ENCODE results near the gene IL3RA.
A peak's percentile ranks its signal among the peaks of the same experiment; 100 is the strongest.

IL3RA gene

GRCh38 chrX:1385253-1386223, 49.0 kb downstream of the IL3RA start:
- no peak for DNase-seq (ENCODE audit: low spot score)

- DNase-seq (ENCODE audit: low spot score): no peak
Observed at GRCh38 chrX:1386338-1387127, 49.9 kb downstream of the IL3RA start.

- DNase-seq (ENCODE audit: low spot score): no peak
Observed at GRCh38 chrX:1387141-1387776, 50.7 kb downstream of the IL3RA start.

GRCh38 chrX:1388651-1389050, 52.1 kb downstream of the IL3RA start:
- DNase-seq (ENCODE audit: low spot score): no peak

- DNase-seq (ENCODE audit: low spot score): no peak
Observed at GRCh38 chrX:1389181-1389992, 52.8 kb downstream of the IL3RA start.

GRCh38 chrX:1389993-1390285, 53.4 kb downstream of the IL3RA start:
- no peak for DNase-seq (ENCODE audit: low spot score)

GRCh38 chrX:1390621-1391369, 54.2 kb downstream of the IL3RA start:
- DNase-seq (ENCODE audit: low spot score): no peak

- DNase-seq (ENCODE audit: low spot score): peak; percentile 71
Observed at GRCh38 chrX:1391370-1391706, 54.8 kb downstream of the IL3RA start.

GRCh38 chrX:1391707-1392375, 55.3 kb downstream of the IL3RA start, which contains the start of gene SLC25A6:
Gene SLC25A6 (minus strand): TSS chrX:1392113. CDS start chrX:1392009, 104 bp downstream.
- peak; percentile 86 for DNase-seq (ENCODE audit: low spot score)

GRCh38 chrX:1392376-1393068, 55.9 kb downstream of the IL3RA start:
- DNase-seq (ENCODE audit: low spot score): peak; percentile 35

- DNase-seq (ENCODE audit: low spot score): no peak
Observed at GRCh38 chrX:1393871-1394615, 57.5 kb downstream of the IL3RA start.

GRCh38 chrX:1394731-1395501, 58.3 kb downstream of the IL3RA start:
- no peak for DNase-seq (ENCODE audit: low spot score)

- DNase-seq (ENCODE audit: low spot score): no peak
Observed at GRCh38 chrX:1395646-1396216, 59.1 kb downstream of the IL3RA start.

GRCh38 chrX:1397001-1397400, 60.4 kb downstream of the IL3RA start:
- DNase-seq (ENCODE audit: low spot score): no peak

GRCh38 chrX:1397441-1398270, 61.1 kb downstream of the IL3RA start:
- no peak for DNase-seq (ENCODE audit: low spot score)

- DNase-seq (ENCODE audit: low spot score): no peak
Observed at GRCh38 chrX:1398431-1399340, 62.1 kb downstream of the IL3RA start.

All from HuH-7 (cell line).